ENCODE results near the gene GSTT2B.
"Not testable (repeated sequence)": the region's sequence is repeated elsewhere in the genome, so short reads cannot be mapped to it uniquely, and the experiment has no call there.

GSTT2B gene, protein sequence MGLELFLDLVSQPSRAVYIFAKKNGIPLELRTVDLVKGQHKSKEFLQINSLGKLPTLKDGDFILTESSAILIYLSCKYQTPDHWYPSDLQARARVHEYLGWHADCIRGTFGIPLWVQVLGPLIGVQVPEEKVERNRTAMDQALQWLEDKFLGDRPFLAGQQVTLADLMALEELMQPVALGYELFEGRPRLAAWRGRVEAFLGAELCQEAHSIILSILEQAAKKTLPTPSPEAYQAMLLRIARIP

GRCh38 chr22:23961084-23961771 lies at the start of gene GSTT2B:
GSTT2B (minus strand) TSS chr22:23961195; CDS start chr22:23961131, 64 bp downstream.
- DNase-seq, result not testable (repeated sequence)

- no peak for DNase-seq
Measured at GRCh38 chr22:24010018-24010391, 49.0 kb upstream of the GSTT2B start.

DNA sequence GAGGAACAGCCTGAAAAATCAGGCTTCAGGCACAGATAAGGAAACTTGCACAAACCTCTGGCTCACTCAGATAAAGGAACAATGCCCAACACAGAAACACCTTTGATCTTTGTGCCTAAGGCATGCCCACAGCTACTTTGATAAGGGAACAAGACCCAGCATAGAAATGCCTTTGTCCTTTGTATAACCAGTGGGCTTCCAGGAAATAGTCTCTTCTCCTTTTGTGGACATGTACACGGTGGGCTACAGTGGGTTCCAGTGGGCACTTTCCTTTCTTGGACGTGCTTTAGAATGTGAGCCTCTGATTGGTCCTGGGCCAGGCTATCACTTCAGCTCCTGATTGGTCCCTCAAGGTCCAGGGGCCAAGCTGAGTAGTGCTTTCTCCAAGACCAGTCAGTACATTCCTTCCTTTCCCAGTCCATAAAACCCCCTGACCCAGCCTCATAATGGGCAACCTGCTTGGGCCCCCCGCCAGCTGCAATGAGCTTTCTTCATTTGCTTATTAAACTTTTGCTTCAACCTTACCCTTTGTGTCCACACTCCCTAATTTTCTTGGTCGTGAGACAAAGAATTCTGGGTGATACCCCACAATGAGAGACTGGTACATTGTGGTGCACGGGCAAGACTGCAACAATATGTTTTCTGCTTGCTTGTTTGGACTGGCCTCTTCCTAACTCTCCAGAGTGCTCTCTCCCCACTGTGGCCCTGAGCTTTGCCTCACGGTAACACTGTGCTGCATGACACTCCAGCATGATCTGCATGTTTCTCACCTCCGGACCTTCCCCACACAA lies 48.4 kb upstream of the GSTT2B start:
- no peak for DNase-seq

DNA sequence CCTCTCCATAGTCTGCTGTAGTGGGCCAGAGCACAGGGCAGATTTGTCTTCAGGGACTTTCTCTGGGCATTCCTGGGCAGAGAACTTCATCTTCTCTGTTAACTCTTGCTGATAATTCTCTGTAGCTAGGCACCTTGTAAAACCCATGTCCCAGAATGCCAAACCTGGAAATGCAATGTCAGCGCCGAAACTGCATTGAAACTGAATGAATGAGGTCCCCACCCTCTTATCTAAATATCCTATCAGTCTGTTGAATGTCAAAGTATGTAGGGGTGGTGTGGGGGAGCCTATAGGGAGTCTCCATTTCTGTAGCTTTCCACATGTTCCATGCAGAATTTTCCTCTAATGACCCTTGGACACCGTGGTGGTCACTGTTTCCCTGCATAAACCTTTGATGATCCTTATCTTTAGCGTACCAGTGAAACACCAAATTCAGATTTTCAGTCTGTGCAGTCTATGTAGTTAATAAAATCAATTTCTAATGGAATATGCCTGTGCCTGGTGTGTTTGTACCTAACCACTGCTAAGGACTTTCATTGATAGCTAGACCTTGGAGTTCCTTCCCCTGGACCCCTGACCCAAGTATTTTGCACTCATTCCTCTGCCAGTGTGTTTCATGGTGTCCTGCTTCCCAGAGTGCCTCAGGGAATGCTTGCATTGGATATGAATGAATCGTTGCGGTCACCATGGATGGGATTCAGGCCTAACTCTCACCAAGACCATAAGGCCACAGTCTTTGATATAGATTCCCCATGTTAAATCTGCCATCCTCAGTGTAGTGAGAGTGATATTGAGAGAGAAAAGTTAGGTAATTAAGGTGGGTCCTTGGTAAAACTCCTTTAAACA lies 47.6 kb upstream of the GSTT2B start:
- no peak for DNase-seq

GRCh38 chr22:24008022-24008283 lies 47.0 kb upstream of the GSTT2B start:
- DNase-seq, result no peak

DNA sequence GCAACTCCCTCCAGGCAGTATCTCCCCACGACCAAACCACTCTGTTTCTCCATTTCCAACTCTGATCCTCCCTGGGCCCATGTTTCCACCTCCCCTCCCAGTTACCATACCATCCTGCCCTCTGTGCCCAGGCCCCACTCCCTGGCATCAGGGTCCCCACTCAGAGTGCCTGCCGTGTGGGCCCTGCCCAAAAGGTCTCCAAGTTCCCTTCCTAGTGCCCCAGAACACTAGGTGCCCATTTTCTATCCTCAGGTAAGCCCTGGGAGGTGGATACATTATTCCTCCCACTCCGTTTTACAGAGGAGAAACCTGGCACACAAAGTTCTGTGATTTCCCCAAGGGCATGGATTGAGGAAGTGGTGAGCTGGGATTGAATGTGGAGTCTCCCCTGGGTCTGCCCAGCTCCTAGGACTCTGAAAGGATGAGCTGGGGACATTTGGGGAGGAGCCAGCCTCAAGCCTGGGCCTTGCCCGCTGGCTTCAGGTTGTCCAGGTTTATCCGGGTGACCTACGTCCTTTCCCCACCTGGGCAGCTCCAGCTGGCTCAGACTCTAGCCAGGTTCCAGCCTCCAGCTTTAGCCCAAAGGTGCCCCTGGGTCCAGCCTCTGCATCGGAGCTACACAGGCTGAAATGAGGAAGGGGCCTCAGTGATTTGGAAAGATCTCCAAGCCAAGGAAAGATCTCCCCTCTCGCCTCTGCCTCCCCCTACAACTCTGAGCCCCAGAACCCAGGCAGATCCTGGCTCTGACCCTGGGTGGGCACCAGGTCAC lies 46.4 kb upstream of the GSTT2B start:
- no peak for DNase-seq

DNA sequence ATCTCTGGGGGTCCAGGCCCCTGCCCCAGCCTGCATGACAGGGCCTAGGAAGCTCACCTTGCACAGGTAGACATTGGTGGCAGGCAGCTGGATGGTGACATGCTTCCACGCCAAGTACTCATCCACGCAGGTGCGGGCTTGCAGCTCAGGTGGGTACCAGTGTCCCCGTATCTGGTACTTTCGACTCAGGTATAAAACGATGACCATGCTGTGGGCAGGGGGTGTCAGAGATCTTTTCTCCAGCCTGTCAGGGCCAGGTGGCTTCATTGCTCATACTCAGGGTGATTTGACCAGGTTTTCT lies 45.9 kb upstream of the GSTT2B start:
- no peak for DNase-seq

- no peak for DNase-seq
Measured at GRCh38 chr22:24006207-24006913, 45.4 kb upstream of the GSTT2B start.

DNA sequence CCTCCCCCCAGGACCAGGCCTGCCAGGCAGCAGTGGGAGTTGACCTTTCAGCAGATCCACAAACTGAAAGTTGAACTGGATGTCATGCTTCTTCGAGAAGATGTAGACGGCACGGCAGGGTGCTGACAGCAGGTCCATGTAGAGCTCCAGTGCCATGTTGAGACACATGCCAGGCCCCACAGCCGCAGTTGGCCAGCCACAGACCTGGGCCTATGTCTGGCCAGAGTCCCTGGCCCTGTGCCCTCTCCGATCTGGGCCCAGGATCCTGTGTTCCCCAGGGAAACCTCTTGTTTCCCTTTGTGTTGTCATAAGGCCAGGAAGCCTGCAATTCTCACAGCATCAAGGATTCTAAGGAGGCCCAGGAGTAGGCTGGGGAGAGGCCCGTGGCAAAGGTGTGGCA lies 44.2 kb upstream of the GSTT2B start, which contains the start of gene GSTT4:
Gene GSTT4, minus strand, starts transcription at position 253 of the 400 bp plus-strand sequence. Its CDS starts 97 bp downstream, at position 156.
- no peak for DNase-seq

GRCh38 chr22:24003887-24004286 lies 42.9 kb upstream of the GSTT2B start:
- no peak for DNase-seq

DNA sequence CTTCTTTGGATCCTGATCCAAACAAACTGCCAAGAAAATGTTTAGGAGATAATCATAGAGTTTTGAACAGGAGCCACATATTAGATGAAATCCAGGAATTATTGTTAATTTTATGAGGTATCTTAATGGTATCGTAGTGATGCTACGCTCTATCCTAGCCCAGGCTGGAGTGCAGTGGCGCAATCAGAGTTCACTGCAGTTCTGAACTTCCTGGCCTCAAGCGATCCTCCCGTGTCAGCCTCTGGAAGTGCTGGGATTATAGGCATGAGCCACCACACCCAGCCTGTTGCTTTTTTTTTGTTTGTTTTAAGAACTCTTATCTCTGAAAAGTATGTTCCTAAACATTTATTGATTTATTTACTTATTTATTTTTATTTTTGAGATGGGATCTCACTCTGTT lies 41.9 kb upstream of the GSTT2B start:
- DNase-seq, result no peak

GRCh38 chr22:24002272-24002671 lies 41.3 kb upstream of the GSTT2B start:
- no peak for DNase-seq

GRCh38 chr22:24001314-24001713 lies 40.3 kb upstream of the GSTT2B start:
- no peak for DNase-seq

- DNase-seq, result not testable (repeated sequence)
Measured at GRCh38 chr22:23999779-24000178, 38.8 kb upstream of the GSTT2B start.

DNA sequence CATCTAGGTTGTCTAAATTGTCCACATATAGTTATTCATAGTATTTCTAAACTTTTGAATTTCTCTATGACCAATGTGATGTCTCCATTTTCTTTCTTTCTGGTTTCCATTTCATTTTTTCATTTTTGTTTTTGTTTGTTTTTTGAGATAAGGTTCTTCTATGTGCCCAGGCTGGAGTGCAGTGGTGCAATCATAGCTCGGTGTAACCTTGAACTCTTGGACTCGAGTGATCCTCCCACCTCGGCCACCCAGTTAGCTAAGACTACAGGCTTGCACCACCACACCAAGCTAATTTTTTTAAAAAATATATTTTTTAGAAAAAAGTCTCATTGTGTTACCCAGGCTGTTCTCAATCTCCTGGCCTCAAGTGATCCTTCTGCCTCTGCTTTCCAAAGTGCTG lies 36.1 kb upstream of the GSTT2B start:
- no peak for DNase-seq

DNA sequence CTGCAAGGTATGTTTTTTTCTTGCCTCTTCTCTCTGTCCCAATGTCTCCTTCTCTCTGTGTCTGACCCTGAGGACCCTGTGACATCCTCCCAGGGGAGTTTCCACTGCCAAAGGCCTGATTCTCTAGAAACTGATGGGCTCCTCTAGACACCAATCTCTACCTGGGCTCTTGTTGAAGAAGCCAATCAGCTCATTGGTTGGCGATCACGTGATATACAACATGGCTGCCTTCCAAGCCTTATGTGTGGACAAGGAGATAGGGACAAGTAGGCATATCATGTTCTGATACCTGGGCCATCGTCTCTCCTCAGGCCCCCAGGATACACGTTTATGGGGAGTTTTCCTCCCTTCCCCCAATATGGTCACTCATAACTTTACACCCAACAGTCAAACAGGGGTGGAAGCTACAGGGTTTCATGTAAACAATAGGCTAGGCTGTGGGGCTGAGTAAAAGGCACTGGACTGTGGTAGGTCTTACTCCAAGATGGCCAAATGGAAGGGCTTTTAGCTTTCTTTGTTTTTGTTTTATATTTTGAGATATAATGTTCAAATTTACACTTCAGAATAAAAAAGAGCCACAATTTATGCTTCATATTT lies 32.7 kb upstream of the GSTT2B start:
- not testable (repeated sequence) for DNase-seq

GRCh38 chr22:23993080-23993479 lies 32.1 kb upstream of the GSTT2B start:
- DNase-seq, result not testable (repeated sequence)

GRCh38 chr22:23989583-23990244 lies 28.7 kb upstream of the GSTT2B start:
- not testable (repeated sequence) for DNase-seq

DNA sequence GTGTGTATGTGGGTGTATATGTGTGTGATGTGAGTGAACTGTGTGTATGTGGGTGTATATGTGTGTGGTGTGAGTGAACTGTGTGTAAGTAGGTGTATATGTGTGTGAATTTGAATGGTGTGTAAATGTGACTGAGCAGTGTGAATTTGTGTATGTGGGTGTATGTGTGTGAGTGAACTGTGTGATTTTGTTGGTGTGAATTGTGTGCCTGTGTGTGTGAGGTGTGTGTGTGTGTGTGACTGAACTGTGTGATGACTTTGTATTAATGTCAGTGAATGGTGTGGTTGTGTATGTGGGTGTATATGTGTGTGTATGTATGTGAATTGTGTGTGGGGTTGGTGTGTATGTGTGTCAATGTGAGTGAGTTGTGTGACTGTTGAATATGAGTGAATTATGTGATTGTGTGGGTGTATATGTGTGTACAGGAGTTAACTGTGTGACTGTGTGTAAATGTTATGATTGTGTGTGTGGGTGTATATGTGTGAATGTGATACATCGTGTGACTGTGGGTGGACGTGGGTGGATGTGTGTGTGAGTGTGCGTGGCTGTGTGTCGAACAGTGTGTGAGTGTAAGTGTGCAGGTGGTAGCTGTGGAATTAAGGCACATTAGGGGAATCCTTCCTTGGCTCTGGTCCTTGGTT lies 25.7 kb upstream of the GSTT2B start:
- not testable (repeated sequence) for DNase-seq

GRCh38 chr22:23986089-23986488 lies 25.1 kb upstream of the GSTT2B start:
- DNase-seq, result not testable (repeated sequence)
